HepG2 (cell line): ENCODE results near the gene CD24. TPM values are rescaled to one million over a fixed set of nuclear protein-coding genes. Genes with fewer than 3 reads are reported as not detected.

Experiments
- ATAC-seq: fragments of 200-7000 bp; cut with Tn5 transposase; 3 replicates; pipeline ENCODE4 v1.9.1; 2020; ENCODE audit warnings: mild to moderate bottlenecking, moderate library complexity
- BruUV-seq: library from RNA; stranded (reverse); fragments of 400-500 nt; replicated peaks from 2 replicates; lab custom pipeline; 2021; lab: Mats Ljungman, UMichigan
- CTCF ChIA-PET: fragments of 300-600 bp; formaldehyde crosslinking; extraction: SDS; loops from one replicate; lab custom pipeline; 2021; ENCODE audit warnings: low total read pairs, inconsistent platforms, low intra/inter-chr PET ratio; lab: Yijun Ruan, JAX
- POLR2A ChIA-PET: fragments of 350-600 bp; sonication (Branson Sonifier 250); formaldehyde crosslinking; loops from one replicate; lab custom pipeline; 2020; ENCODE audit warnings: antibody characterized with exemption, inconsistent platforms; lab: Yijun Ruan, JAX
- DNase-seq: peaks from one replicate; pipeline ENCODE4 v3.0.0-alpha.2; 2015; ENCODE audit warnings: low spot score
- FAIRE-seq: peaks from 3 replicates; lab custom pipeline; 2011; peaks lifted over from hg19 to GRCh38; lab: Jason Lieb, UNC
- H2AFZ ChIP-seq: one replicate; pipeline ENCODE4 v1.6.1; 2011; ENCODE audit warnings: low read length, inconsistent platforms
- H3K27ac ChIP-seq: fragments of 300-600 bp; 3 replicates; pipeline ENCODE4 v1.8.0; 2011; ENCODE audit warnings: mixed run types, mild to moderate bottlenecking, mixed read lengths, low read length, inconsistent platforms; ENCODE audit not compliant: insufficient read depth; ENCODE audit errors: extremely low read length
- H3K27me3 ChIP-seq, 2 experiments: fragments of 200-600 bp in 1 of 2; 2 replicates in 1 of 2; 3 replicates in 1 of 2; pipeline versions ENCODE4 v1.6.0 to v1.8.0; 2011; ENCODE audit warnings: low read length in 2 of 2, mild to moderate bottlenecking in 2 of 2, moderate library complexity in 2 of 2, inconsistent platforms in 1 of 2; ENCODE audit not compliant: insufficient read depth in 2 of 2, control insufficient read depth in 1 of 2
- H3K36me3 ChIP-seq, 2 experiments: fragments of 200-600 bp in 1 of 2; replicated peaks in 1 of 2; 2 replicates in 1 of 2; 3 replicates in 1 of 2; pipeline versions ENCODE4 v1.5.1 to v1.8.0; 2011; ENCODE audit warnings: low read length in 2 of 2, inconsistent platforms in 1 of 2; ENCODE audit not compliant: insufficient read depth in 2 of 2, control insufficient read depth in 1 of 2
- H3K4me1 ChIP-seq: 2 replicates; pipeline ENCODE4 v1.5.1; 2012; ENCODE audit warnings: low read length, inconsistent platforms; ENCODE audit not compliant: insufficient read depth
- H3K4me2 ChIP-seq: 2 replicates; pipeline ENCODE4 v1.6.0; 2011; ENCODE audit warnings: low read depth, low read length, inconsistent platforms
- H3K4me3 ChIP-seq, 3 experiments: fragments of 200-600 bp in 1 of 3; sonication (generic), shearing (Covaris generic) in 1 of 3; replicated peaks in 1 of 3; 2 replicates each; pipeline ENCODE4 v1.5.1; 2011 to 2016; ENCODE audit warnings: low read length in 3 of 3, inconsistent platforms in 2 of 3, low read depth in 2 of 3, mild to moderate bottlenecking in 2 of 3, control low read depth in 1 of 3, mixed read lengths in 1 of 3; ENCODE audit not compliant: insufficient read depth in 1 of 3
- H3K79me2 ChIP-seq: one replicate; pipeline ENCODE4 v1.6.1; 2011; ENCODE audit warnings: low read length, inconsistent platforms; ENCODE audit not compliant: insufficient read depth
- H3K9ac ChIP-seq: 2 replicates; pipeline ENCODE4 v1.6.0; 2011; ENCODE audit warnings: mild to moderate bottlenecking, low read depth, low read length, inconsistent platforms; ENCODE audit not compliant: insufficient read depth
- H3K9me3 ChIP-seq: 2 replicates; pipeline ENCODE4 v1.5.1; 2012; ENCODE audit warnings: mild to moderate bottlenecking, low read length
- H4K20me1 ChIP-seq: 2 replicates; pipeline ENCODE4 v1.6.0; 2011; ENCODE audit warnings: inconsistent platforms, mild to moderate bottlenecking, low read length, moderate library complexity; ENCODE audit not compliant: insufficient read depth
- FOXA3 ChIP-seq: IDR thresholded peaks from 2 replicates; pipeline ENCODE4 v1.6.1; 2016; ENCODE audit warnings: missing genetic modification reagents, missing compliant biosample characterization
- HES4 ChIP-seq: sonication (generic); formaldehyde crosslinking; IDR thresholded peaks from 2 replicates; pipeline ENCODE4 v1.9.0; 2021; ENCODE audit warnings: mild to moderate bottlenecking, missing genetic modification reagents, borderline replicate concordance
- HMG20B ChIP-seq: conservative IDR thresholded peaks from 2 replicates; pipeline ENCODE4 v1.6.1; 2016; ENCODE audit warnings: missing genetic modification reagents, missing compliant biosample characterization
- HNRNPL ChIP-seq: fragments of 200-400 bp; formaldehyde crosslinking; IDR thresholded peaks from 2 replicates; pipeline ENCODE4 v1.6.1; 2017; ENCODE audit warnings: mild to moderate bottlenecking, low read depth, low read length
- JUNB ChIP-seq: sonication (generic); formaldehyde crosslinking; IDR thresholded peaks from 2 replicates; pipeline ENCODE4 v1.8.0; 2022; ENCODE audit warnings: missing genetic modification reagents, mild to moderate bottlenecking, borderline replicate concordance
- KLF12 ChIP-seq: sonication (generic); formaldehyde crosslinking; IDR thresholded peaks from 2 replicates; pipeline ENCODE4 v1.4.0; 2020; ENCODE audit warnings: missing genetic modification reagents, borderline replicate concordance
- NFYC ChIP-seq: IDR thresholded peaks from 2 replicates; pipeline ENCODE4 v1.6.1; 2016; ENCODE audit warnings: missing genetic modification reagents, missing compliant biosample characterization
- REL ChIP-seq: sonication (generic); formaldehyde crosslinking; conservative IDR thresholded peaks from 2 replicates; pipeline ENCODE4 v1.8.0; 2022; ENCODE audit warnings: mild to moderate bottlenecking, missing genetic modification reagents, moderate library complexity
- TMF1 ChIP-seq: sonication (generic); formaldehyde crosslinking; IDR thresholded peaks from 2 replicates; pipeline ENCODE4 v1.8.1; 2022; ENCODE audit warnings: low read depth, missing genetic modification reagents
- YY1 ChIP-seq: IDR thresholded peaks from 2 replicates; pipeline ENCODE4 v1.6.1; 2011; ENCODE audit warnings: low read length, low read depth, moderate library complexity, mild to moderate bottlenecking; ENCODE audit not compliant: insufficient read depth, insufficient replicate concordance
- ZBTB1 ChIP-seq: sonication (generic); formaldehyde crosslinking; IDR thresholded peaks from 2 replicates; pipeline ENCODE4 v1.4.0; 2020; ENCODE audit warnings: missing genetic modification reagents, borderline replicate concordance
- ZNF552 ChIP-seq: sonication (generic); formaldehyde crosslinking; IDR thresholded peaks from 2 replicates; pipeline ENCODE4 v1.9.0; 2022; ENCODE audit warnings: missing genetic modification reagents, mild to moderate bottlenecking, borderline replicate concordance
- ZNF850 ChIP-seq: sonication (generic); formaldehyde crosslinking; conservative IDR thresholded peaks from 2 replicates; pipeline ENCODE4 v1.9.0; 2021; ENCODE audit warnings: mild to moderate bottlenecking, missing genetic modification reagents
- WGBS: methylation state at CpG from one replicate; pipeline ENCODE4 v1.1.6; 2017; ENCODE audit warnings: low lambda C conversion rate; 5-methylcytosine and 5-hydroxymethylcytosine counted together
- in situ Hi-C: cut with HindIII; loops from 2 replicates; pipeline ENCODE4 v1.10.0; 2017; ENCODE audit warnings: low pct_unique_long_range_greater_than_20kb; ENCODE audit not compliant: extremely low pct_ligation_motif_present
- intact Hi-C: fragments of 100-400 bp; cut with micrococcal nuclease; formaldehyde crosslinking; loops from one replicate; pipeline ENCODE4 v1.10.0; 2022; ENCODE audit not compliant: unreplicated experiment
- polyA plus RNA-seq, 8 experiments: library from polyadenylated mRNA; depleted of rRNA in 3 of 8; stranded (reverse) in 7 of 8; unstranded in 1 of 8; fragments of >200 nt; fragmentation: Illumina TruSeq in 4 of 8; extraction: Trizol in 4 of 8; gene quantifications; 2 replicates each; pipeline versions ENCODE4 v1.2.1 to v1.2.3, GENCODE V29; 2011 to 2016; ENCODE audit warnings: low read depth in 4 of 8, missing spikeins in 1 of 8, mixed read lengths in 1 of 8; ENCODE audit not compliant: insufficient read depth in 1 of 8
- total RNA-seq, 5 experiments: library from RNA; depleted of rRNA; stranded (reverse); fragments of >200 nt; fragmentation: Illumina TruSeq; extraction: Trizol; gene quantifications; 2 replicates each; pipeline ENCODE4 v1.2.3, GENCODE V29; 2016; ENCODE audit warnings: low read depth in 1 of 5
- TF ChIP-seq, protein P1 (sequence below): sonication (generic); formaldehyde crosslinking; IDR thresholded peaks from 2 replicates; pipeline ENCODE4 v1.9.0; 2022; ENCODE audit warnings: low read depth, missing genetic modification reagents
- TF ChIP-seq, protein P2 (sequence below): sonication (generic); formaldehyde crosslinking; IDR thresholded peaks from 2 replicates; pipeline ENCODE4 v1.4.0; 2020; ENCODE audit warnings: low read depth, mild to moderate bottlenecking, missing genetic modification reagents
- TF ChIP-seq, protein P3 (sequence below): sonication (generic); formaldehyde crosslinking; IDR thresholded peaks from 2 replicates; pipeline ENCODE4 v1.4.0; 2020; ENCODE audit warnings: missing genetic modification reagents, mild to moderate bottlenecking, borderline replicate concordance
- TF ChIP-seq, protein P4 (sequence below): sonication (generic); formaldehyde crosslinking; conservative IDR thresholded peaks from 2 replicates; pipeline ENCODE4 v1.4.0; 2020; ENCODE audit warnings: missing genetic modification reagents

Gene CD24
- total and polyA plus RNA-seq, 2 of the 13 experiments (the other 11 are each of a cell fraction or from before 2014, with no cell fraction given), result 11.3 to 30.5 TPM

DNA sequence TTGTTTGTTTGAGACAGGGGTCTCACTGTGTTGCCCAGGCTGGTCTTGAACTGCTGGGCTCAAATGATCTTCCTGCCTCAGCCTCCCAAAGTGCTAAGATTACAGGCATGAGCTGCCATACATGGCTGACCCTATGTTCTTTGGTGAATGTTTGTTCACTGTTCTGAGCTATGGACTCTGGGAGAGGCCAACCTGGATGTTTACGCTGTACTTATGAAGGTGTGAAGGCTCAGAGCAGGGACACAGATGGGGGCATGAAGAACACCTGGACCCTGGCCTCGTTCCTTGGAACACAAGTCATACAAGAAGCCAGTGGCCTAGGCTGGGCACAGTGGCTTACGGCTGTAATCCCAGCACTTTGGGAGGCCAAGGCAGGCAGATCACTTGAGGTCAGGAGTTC lies 21.1 kb upstream of the CD24 start:
- ChIA-PET POLR2A (no interaction called here), CTCF (no interaction called here)
- H3K4me1 ChIP-seq, result peaks cover 37% of the 10 kb centered on the region
- 9% methylated on average over 3 of the region's 3 CpGs for WGBS
- in situ Hi-C loops, result loop anchor here (25.0 kb wide), 1 partner anchor 658 kb away; the partner anchor contains the start of gene ATG5
- H3K4me3 ChIP-seq, result no peak overlapping the region
- no TSS peak for BruUV-seq
- H3K79me2 ChIP-seq, result no peaks in the 10 kb centered on the region
- no peak overlapping the region for H3K9ac ChIP-seq
- no peak overlapping the region for H2AFZ ChIP-seq
- no peaks in the 10 kb centered on the region for H3K9me3 ChIP-seq
- DNase-seq (peak; percentile 60), FAIRE-seq (no peak), ATAC-seq (peak; percentile 52)
- H3K27me3 ChIP-seq, result no peaks in the 10 kb centered on the region
- H3K27ac ChIP-seq, result no peak overlapping the region
- no peaks in the 10 kb centered on the region for H3K36me3 ChIP-seq
- intact Hi-C loops, result loop anchor here (5.0 kb wide), 1 partner anchor 548 kb away; no protein-coding TSS in a partner anchor
- no peaks in the 10 kb centered on the region for H4K20me1 ChIP-seq
- no peak overlapping the region for H3K4me2 ChIP-seq
- no peak for TF ChIP-seq JUNB (CRISPR knock-in tag)
- TF ChIP-seq, protein P1, sequence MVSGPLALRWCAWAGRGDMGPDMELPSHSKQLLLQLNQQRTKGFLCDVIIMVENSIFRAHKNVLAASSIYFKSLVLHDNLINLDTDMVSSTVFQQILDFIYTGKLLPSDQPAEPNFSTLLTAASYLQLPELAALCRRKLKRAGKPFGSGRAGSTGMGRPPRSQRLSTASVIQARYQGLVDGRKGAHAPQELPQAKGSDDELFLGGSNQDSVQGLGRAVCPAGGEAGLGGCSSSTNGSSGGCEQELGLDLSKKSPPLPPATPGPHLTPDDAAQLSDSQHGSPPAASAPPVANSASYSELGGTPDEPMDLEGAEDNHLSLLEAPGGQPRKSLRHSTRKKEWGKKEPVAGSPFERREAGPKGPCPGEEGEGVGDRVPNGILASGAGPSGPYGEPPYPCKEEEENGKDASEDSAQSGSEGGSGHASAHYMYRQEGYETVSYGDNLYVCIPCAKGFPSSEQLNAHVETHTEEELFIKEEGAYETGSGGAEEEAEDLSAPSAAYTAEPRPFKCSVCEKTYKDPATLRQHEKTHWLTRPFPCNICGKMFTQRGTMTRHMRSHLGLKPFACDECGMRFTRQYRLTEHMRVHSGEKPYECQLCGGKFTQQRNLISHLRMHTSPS (CRISPR knock-in tag), result no peak
- no peak for TF ChIP-seq HNRNPL
- TF ChIP-seq NFYC (CRISPR knock-in tag), result no peak
- TF ChIP-seq ZNF552 (CRISPR knock-in tag), result no peak
- TF ChIP-seq, protein P2, sequence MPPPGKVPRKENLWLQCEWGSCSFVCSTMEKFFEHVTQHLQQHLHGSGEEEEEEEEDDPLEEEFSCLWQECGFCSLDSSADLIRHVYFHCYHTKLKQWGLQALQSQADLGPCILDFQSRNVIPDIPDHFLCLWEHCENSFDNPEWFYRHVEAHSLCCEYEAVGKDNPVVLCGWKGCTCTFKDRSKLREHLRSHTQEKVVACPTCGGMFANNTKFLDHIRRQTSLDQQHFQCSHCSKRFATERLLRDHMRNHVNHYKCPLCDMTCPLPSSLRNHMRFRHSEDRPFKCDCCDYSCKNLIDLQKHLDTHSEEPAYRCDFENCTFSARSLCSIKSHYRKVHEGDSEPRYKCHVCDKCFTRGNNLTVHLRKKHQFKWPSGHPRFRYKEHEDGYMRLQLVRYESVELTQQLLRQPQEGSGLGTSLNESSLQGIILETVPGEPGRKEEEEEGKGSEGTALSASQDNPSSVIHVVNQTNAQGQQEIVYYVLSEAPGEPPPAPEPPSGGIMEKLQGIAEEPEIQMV (CRISPR knock-in tag), result 0 out of 2 replicates have a peak, but pooled peaks have one; percentile 52
- TF ChIP-seq ZNF850 (CRISPR knock-in tag), result no peak
- peak; percentile 69; the same call in 1 of the 2 replicates for TF ChIP-seq FOXA3
- TF ChIP-seq HES4 (CRISPR knock-in tag), result no peak
- TF ChIP-seq, protein P3, sequence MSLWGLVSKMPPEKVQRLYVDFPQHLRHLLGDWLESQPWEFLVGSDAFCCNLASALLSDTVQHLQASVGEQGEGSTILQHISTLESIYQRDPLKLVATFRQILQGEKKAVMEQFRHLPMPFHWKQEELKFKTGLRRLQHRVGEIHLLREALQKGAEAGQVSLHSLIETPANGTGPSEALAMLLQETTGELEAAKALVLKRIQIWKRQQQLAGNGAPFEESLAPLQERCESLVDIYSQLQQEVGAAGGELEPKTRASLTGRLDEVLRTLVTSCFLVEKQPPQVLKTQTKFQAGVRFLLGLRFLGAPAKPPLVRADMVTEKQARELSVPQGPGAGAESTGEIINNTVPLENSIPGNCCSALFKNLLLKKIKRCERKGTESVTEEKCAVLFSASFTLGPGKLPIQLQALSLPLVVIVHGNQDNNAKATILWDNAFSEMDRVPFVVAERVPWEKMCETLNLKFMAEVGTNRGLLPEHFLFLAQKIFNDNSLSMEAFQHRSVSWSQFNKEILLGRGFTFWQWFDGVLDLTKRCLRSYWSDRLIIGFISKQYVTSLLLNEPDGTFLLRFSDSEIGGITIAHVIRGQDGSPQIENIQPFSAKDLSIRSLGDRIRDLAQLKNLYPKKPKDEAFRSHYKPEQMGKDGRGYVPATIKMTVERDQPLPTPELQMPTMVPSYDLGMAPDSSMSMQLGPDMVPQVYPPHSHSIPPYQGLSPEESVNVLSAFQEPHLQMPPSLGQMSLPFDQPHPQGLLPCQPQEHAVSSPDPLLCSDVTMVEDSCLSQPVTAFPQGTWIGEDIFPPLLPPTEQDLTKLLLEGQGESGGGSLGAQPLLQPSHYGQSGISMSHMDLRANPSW (CRISPR knock-in tag), result no peak
- TF ChIP-seq KLF12, result no peak
- TF ChIP-seq ZBTB1 (CRISPR knock-in tag), result no peak
- peak; percentile 23 for TF ChIP-seq YY1
- TF ChIP-seq TMF1 (CRISPR knock-in tag), result no peak
- TF ChIP-seq REL, result no peak
- no peak for TF ChIP-seq HMG20B (CRISPR knock-in tag)
- TF ChIP-seq, protein P4, sequence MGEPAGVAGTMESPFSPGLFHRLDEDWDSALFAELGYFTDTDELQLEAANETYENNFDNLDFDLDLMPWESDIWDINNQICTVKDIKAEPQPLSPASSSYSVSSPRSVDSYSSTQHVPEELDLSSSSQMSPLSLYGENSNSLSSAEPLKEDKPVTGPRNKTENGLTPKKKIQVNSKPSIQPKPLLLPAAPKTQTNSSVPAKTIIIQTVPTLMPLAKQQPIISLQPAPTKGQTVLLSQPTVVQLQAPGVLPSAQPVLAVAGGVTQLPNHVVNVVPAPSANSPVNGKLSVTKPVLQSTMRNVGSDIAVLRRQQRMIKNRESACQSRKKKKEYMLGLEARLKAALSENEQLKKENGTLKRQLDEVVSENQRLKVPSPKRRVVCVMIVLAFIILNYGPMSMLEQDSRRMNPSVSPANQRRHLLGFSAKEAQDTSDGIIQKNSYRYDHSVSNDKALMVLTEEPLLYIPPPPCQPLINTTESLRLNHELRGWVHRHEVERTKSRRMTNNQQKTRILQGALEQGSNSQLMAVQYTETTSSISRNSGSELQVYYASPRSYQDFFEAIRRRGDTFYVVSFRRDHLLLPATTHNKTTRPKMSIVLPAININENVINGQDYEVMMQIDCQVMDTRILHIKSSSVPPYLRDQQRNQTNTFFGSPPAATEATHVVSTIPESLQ, result no peak
